SK-N-SH treated with all-trans-retinoic acid at 6 μM for 48 hours (cell line): ENCODE measurements around the gene NDUFA13.

Source experiments
- ARNTL ChIP-seq: fragments of 450-650 bp; formaldehyde crosslinking; IDR thresholded peaks from 2 replicates; pipeline ENCODE4 v1.5.0; 2020; ENCODE audit warnings: low read depth, mild to moderate bottlenecking, moderate library complexity, borderline replicate concordance
- PATZ1 ChIP-seq: fragments of 250-450 bp; sonication (Bioruptor Pico); IDR thresholded peaks from 2 replicates; pipeline ENCODE4 v1.8.0; 2020; ENCODE audit warnings: mild to moderate bottlenecking, moderate library complexity, borderline replicate concordance
- ZFP3 ChIP-seq: fragments of 250-450 bp; sonication (Bioruptor Pico); IDR thresholded peaks from 2 replicates; pipeline ENCODE4 v1.5.0; 2020; ENCODE audit warnings: mild to moderate bottlenecking, moderate library complexity

GRCh38 chr19:19552798-19553197 lies 36.8 kb downstream of the NDUFA13 start:
- TF ChIP-seq ARNTL (CRISPR knock-in tag) (no peak), PATZ1 (no peak), ZFP3 (CRISPR knock-in tag) (no peak)
